OCI-LY1 (cell line): ENCODE measurements around the gene RGS7.

Source experiments
- CTCF ChIP-seq: fragments of 200-600 bp; sonication (generic), shearing (Covaris generic); IDR thresholded peaks from 2 replicates; pipeline ENCODE4 v1.5.1; 2017; ENCODE audit warnings: mild to moderate bottlenecking, antibody characterized with exemption, low read length, moderate library complexity, mixed read lengths
- EZH2 ChIP-seq: fragments of 200-600 bp; sonication (generic), shearing (Covaris generic); IDR thresholded peaks from 2 replicates; pipeline ENCODE4 v1.8.0; 2017; ENCODE audit warnings: borderline replicate concordance, mixed run types, mild to moderate bottlenecking, antibody characterized with exemption, low read length, moderate library complexity, mixed read lengths

DNA sequence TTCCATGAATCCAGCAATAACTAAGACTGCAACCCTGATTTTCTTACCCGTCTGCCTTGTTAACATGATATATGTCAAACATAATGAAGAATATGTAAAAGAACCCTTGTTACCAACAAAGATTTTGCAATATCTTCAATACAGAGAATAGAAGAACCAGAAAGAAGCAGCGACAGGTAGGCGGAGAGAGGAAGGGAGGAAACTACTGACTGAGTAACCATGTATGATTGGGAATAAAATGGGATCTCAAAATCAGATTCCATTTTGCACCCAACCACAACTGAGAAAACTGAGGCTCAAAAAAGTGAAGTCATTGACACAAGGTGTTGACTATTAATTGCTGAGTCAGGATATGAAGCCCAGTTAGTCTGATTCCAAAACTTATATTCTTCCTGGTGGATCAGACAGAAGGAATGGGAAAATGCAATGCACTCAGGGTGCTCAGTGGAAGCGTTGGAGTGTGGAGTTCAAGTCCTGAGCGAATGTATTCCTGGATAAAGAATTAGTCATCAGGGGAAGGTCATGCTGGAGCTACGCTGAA, 451.7 kb downstream of the RGS7 start:
- TF ChIP-seq EZH2 (no peak), CTCF (no peak)
